HG03439 (cell line): ENCODE measurements around the gene TINAGL1.
A peak's percentile ranks its signal among the peaks of the same experiment; 100 is the strongest.

Experiments used
- ATAC-seq: cut with Tn5 transposase; IDR thresholded peaks from one replicate; pipeline ENCODE4 v1.9.1; 2021; ENCODE audit warnings: mild to moderate bottlenecking, moderate library complexity; ENCODE audit not compliant: unreplicated experiment

The TINAGL1 gene, protein sequence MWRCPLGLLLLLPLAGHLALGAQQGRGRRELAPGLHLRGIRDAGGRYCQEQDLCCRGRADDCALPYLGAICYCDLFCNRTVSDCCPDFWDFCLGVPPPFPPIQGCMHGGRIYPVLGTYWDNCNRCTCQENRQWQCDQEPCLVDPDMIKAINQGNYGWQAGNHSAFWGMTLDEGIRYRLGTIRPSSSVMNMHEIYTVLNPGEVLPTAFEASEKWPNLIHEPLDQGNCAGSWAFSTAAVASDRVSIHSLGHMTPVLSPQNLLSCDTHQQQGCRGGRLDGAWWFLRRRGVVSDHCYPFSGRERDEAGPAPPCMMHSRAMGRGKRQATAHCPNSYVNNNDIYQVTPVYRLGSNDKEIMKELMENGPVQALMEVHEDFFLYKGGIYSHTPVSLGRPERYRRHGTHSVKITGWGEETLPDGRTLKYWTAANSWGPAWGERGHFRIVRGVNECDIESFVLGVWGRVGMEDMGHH

DNA sequence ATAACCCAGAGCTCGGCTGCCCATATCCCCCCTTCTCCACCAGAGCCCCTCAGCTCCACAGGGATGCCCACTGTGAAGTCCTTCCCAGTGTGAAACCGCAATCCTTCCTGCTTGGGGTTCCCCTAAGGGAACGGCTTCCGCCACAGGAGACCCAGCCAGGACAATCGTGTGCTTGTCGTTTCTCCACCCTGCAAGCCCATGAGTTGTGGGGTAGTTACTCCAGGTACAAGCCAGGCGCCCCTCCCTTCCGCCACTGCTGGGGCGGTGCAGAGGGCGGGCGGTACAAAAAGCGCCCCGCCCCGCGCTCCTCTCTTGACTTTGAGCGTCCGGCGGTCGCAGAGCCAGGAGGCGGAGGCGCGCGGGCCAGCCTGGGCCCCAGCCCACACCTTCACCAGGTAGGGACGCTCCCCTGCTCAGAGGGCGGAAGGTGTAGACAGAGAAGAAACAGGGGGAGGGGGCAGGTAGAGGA lies at the start of gene TINAGL1:
Gene TINAGL1, plus strand, starts transcription at position 315 of the 469 bp plus-strand sequence. CDS start 634 bp downstream, outside the sequence.
- no peak for ATAC-seq

- ATAC-seq: no peak
Measured at GRCh38 chr1:31529999-31530684, 46.2 kb upstream of the TINAGL1 start.

- no peak for ATAC-seq
Measured at GRCh38 chr1:31531177-31531999, 44.9 kb upstream of the TINAGL1 start.

DNA sequence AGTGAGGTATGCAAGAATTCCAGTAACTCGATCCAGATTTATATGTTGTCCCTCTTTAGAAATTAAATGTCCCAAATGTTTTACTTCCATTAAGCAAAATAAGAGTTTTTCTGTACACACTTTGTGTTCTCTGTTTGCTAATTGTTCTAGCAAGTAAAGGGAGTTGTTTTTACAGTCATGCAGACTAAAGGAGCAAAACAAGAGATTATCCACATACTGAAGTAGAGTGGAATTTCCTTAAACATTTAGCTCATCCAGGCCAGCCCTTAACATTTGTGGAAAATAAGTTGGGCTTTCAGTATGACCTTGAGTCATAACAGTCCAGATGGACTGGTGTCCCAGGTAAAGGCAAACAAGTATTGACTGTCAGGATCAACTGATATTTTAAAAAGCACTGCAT lies 44.1 kb upstream of the TINAGL1 start:
- no peak for ATAC-seq

GRCh38 chr1:31535561-31535960 lies 40.8 kb upstream of the TINAGL1 start:
- no peak for ATAC-seq

- no peak for ATAC-seq
Measured at GRCh38 chr1:31539329-31539728, 37.0 kb upstream of the TINAGL1 start.

- ATAC-seq: no peak
Measured at GRCh38 chr1:31541194-31541593, 35.1 kb upstream of the TINAGL1 start.

GRCh38 chr1:31545927-31546540 lies 30.3 kb upstream of the TINAGL1 start:
- no peak for ATAC-seq

- no peak for ATAC-seq
Measured at GRCh38 chr1:31548534-31548906, 27.8 kb upstream of the TINAGL1 start.

GRCh38 chr1:31548907-31549808 lies 27.2 kb upstream of the TINAGL1 start:
- ATAC-seq: peak; percentile 76

DNA sequence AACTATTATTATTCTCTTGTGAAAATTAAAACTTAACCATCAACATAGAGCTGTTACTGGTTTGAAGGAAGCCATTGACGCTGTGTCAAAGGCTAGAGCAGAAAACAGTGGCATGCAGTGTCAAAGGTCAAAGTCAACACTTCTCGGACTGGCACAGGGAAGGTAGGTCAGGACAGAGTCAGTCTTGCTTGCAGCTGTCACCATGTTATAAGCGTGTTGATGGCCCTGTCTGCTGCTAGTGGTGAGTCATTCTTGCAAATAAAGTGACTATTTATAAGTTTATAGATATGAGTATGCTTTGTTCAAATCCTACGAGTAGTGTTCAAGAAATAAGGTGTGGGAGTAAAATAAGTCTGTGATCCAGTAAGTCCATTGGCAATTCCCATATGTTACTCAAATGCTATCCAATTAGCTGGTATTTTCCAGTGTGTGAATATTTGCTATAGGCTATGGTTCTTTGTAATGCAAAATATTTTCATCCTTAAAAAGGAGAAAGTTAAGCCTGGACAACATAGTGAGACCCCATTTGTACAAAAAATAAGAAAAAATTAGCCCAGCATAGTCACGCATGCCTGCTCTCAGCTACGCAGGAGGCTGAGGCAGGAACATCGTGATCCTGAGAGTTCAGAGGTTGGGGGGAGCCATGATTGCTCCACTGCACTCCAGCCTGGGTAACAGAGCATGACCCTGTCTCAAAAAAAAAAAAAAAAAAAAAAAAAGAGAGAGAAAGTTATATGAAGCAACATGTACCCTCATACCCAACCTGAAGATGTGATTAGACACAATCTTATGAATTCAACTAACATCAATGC lies 26.3 kb upstream of the TINAGL1 start:
- peak; percentile 50 for ATAC-seq

GRCh38 chr1:31551208-31551607 lies 25.1 kb upstream of the TINAGL1 start:
- ATAC-seq: no peak

GRCh38 chr1:31552489-31552888 lies 23.8 kb upstream of the TINAGL1 start:
- ATAC-seq: no peak

GRCh38 chr1:31556481-31557006 lies 19.8 kb upstream of the TINAGL1 start:
- no peak for ATAC-seq

GRCh38 chr1:31559715-31560114 lies 16.6 kb upstream of the TINAGL1 start:
- no peak for ATAC-seq

DNA sequence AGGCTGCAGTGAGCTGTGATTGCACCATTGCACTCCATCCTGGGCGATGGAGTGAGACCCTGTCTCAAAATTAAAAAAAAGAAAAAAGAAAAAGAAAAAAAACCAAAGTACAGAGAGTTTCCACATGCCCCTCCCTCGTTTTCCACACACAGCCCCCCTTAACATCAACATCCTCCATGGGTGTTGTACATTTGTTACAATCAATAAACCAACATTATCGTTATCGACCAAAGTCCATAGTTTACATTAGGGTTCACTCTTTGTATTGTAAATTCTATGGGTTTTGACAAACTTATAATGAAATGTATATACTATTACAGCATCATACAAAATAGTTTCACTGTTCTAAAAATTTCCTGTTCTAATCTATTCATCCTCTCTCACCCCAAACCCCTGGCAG lies 15.9 kb upstream of the TINAGL1 start:
- ATAC-seq: no peak

GRCh38 chr1:31562707-31563360 lies 13.5 kb upstream of the TINAGL1 start:
- no peak for ATAC-seq

- ATAC-seq: no peak
Measured at GRCh38 chr1:31564606-31564989, 11.7 kb upstream of the TINAGL1 start.
